HG03159 (cell line): ENCODE results near the gene PACSIN2.

ENCODE experiments used
- ATAC-seq: cut with Tn5 transposase; IDR thresholded peaks from one replicate; pipeline ENCODE4 v1.9.1; 2021; ENCODE audit warnings: mild to moderate bottlenecking, moderate library complexity; ENCODE audit not compliant: unreplicated experiment

PACSIN2 gene

DNA sequence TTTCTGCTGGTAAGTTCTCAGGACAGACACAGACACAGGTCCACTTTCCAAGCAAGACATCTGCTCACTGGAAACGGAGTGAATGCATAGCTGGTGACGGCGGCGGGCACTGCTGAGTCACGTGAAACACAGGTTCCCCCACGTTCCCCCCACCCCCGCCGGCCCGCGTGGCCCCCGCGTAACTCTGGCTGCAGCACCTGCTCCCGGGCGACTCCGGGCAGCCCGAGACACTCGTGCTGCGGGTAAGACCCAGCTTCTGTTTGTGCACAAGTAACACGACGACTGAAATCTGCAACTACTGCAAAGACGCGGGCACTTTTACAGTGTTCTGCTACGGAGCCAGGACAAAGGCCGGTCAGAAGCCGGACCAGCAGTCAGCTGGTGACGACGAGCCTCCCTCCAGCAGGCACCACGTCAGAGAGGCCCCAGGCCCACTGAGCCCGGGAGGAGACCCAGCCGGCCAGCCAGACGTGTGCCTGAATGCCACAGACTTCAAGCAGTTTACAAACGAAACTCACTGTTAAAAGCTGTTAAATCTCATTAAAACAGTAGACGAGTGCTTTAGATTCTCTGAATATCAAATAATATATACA, 145.0 kb downstream of the PACSIN2 start:
- no peak for ATAC-seq

DNA sequence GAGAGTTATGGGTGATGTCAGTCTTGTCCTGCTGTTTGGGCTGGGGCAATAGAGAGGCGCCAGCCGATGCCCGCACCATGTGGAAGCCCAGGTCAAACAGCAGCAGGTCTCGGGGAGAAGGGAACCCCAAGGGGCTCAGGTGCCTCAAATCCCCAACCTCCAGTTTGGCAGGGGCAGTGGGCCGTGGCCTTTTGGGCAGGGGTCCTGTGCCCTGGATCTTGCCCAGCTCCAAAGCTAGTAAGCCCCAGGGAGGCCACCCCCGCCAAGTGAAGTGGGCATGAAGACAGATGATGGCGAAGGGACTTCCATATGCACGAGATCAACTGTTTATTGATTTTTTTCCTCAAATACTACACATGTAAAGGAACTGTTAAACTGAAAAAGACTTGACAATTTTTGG, 145.5 kb downstream of the PACSIN2 start:
- ATAC-seq = no peak

DNA sequence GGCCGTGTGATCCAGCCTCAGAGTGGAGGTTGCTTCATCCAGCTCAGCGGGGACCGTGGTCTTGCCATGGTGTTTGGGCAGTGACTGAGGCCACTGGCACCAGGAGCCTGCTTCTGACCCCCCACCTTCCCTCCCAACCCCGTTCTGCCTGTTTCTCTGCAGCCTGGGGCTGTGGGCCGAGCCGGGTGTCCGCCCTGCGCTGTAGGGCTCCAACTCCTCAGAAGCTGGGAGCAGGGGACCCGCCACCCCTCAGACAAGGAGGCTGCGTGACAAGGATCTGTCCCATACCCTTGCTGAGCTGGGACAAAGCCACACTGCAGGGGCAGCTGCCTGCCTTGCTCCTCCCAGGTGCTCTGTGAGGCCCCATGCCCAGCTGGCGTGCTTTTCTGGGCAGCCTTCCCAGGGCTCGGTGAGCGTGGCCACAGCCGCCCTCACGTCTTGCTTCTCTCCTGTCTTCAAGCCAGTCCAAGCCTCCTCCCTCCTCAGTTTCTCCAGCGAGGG, 146.1 kb downstream of the PACSIN2 start:
- ATAC-seq = no peak

DNA sequence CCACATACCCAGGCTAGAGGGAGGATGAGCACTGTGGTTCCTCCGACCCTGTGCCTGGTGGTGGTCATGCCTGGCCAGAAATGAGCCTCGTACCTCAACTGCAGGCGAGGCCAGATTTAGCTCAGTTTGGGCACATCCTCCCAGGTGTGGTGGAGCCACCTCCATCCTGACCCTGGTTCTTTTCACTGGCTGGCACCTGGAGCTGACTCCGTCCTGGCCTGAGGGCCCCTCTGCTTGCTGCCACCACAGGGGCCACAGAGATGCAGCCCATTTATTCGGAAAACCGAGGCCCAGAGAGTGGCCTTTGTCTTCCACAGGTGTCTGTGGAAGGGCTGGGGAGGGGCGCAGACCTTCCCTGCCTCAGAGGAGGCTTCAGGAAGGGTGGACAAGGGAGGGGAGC, 148.8 kb downstream of the PACSIN2 start:
- no peak for ATAC-seq

DNA sequence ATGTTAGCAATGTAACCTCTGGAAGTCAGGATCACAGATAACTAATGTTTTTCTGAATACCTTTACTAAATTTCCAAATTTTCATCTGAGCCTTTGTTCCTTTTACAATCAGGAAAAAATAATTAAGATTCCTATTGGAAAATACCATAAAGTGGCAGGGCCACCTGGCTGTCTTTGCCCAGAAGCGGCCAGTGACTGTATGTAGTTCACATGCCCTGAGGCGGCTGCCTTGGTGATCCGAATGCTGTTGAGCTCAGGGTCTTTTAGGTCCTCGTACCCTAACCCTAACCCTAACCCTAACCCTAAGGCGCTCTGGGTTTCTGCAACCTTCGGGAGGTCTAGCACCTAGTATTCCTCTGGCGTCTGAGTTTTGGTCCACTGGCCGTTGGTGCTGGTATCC, 149.4 kb downstream of the PACSIN2 start:
- no peak for ATAC-seq

DNA sequence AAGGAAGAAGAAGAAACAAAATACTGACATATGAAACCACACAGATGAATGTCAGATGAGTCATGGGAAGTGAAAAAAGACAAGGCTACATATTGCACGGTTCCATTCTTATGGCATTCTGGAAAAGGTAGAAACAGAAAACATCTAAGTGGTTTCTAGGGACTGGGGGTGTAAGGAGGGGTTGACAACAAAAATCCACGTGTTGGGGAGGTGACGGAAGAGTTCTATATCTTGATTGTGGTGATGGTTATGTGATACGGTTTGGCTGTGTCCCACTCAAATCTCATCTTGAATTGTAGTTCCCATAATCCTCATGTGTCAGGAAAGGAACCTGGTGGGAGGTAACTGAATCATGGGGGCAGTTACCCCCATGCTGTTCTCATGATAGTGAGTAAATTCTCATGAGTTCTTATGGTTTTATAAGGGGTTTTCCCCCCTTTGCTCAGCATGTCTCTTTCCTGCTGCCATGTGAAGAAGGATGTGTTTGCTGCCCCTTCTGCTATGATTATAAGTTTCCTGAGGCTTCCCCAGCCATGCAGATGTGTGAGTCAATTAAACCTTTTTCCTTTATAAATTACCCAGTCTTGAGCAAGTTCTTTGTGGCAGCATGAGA, 151.5 kb downstream of the PACSIN2 start:
- ATAC-seq = no peak

DNA sequence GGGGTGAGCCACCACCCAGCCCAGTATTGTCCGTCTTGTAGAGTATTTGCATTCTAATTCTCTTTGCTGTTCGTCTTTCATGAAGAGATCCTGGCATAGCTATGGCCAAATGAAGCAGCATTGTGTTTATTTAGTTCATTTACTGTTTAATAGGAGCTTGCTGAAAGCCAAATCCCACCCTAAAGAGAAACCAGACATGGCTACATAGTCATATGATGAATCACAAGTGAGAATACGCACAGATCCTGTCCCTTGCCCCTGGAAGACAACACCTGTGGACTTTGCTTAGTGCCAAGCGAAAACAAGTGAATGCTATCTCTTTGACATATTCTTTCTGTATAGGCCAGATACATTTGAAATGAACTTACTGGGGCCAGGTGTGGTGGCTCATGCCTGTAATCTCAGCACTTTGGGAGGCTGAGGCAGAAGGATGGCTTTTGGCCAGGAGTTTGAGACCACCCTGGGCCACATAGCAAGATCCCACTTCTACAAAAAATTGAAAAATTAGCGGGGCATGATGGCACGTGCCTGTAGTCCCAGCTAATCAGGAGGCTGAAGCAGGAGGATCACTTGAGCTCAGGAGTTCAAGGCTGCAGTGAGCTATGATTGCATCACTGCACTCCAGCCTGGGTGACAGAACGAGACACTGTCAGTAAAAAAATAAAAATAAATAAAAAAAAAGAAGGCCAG, 152.8 kb downstream of the PACSIN2 start:
- no peak for ATAC-seq

DNA sequence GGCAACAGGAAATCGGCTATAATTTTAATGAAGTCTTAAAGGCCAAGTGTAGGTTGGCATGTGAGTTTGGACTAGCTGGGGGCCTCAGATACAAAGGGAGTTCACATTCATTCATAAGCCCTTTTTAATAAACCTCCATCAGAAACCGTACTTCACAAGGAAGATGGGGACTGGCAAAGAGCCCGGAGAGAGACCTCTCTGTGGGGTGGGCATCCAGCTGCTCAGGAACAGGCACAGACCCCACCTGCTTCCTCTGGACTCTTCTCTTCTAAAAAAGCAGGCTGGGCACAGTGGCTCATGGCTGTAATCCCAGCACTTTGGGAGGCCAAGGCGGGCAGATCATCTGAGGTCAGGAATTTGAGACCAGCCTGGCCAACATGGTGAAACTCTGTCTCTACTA, 154.0 kb downstream of the PACSIN2 start:
- ATAC-seq = no peak

DNA sequence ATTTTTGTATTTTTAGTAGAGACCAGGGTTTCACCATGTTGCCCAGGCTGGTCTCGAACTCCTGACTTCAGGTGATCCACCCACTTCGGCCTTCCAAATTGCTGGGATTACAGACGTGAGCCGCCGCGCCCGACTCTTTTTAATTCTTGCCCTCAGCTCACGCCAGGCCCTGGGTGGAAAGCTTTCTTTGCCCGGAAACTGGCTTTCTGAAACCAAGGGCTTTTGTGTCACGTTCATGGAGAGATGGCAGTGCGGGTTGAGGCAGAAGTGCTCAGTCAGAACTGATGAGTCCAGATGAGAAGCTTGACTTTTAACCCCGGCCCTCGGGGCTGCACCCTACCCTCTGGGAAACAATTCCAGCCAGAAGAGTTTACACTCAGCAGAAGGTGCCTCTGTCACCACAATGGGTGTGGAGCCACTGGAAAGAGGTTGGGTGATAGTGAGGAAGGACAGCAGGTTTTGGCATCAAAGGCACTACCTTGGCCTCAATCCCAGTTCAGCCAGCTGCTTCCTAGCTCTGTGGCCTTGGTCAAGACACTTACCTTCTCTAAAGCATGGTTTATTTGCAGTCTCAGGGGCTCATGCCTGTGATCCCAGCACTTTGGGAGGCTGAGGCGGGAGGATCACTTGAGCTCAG, 157.0 kb downstream of the PACSIN2 start:
- ATAC-seq = no peak

DNA sequence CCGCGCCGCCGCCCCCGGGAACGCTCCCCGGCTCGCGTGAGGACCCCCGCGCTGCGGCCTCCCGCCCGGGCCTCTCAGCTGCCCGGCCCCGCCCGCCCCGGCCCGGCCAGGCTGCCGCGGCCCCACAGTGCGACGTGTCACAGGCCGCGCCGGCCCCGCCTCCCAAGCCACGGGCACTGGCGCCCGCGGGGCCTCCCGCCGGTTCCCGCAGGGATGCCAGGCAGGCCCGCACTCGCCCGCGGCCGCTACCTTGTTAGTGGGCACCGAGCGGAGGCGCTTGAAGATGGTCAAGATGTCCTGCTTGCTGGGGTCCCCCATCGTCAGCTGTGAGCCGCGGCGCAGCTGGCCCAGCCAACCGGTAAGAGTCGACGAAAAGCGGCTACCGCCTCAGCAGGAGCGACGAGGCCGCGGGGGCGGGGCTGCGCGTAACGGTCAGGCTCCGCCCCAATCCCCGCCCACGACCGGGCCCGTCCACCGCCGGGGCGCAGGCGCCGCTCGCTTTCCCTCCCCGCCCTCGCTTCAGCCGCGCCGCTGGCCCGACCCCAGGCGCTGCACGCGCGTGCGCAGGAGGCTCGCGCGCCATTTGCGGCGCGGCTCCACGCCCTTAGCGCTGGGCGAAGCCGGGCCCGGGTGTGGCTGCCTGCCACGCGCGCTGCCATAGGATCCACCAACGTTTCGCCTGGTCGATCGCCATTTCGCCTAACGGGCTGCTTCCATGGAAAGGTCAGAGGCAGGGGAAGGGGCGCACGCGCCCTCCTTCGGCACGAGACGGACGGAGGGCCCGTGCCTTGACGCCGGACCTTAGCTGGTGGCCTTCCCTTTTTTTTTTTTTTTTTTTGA, 157.9 kb downstream of the PACSIN2 start, which contains the start of gene ARFGAP3:
Gene ARFGAP3 (minus strand): TSS at position 409 of the 840 bp plus-strand sequence. CDS start 91 bp downstream, at position 318.
- ATAC-seq = peak; percentile 76

DNA sequence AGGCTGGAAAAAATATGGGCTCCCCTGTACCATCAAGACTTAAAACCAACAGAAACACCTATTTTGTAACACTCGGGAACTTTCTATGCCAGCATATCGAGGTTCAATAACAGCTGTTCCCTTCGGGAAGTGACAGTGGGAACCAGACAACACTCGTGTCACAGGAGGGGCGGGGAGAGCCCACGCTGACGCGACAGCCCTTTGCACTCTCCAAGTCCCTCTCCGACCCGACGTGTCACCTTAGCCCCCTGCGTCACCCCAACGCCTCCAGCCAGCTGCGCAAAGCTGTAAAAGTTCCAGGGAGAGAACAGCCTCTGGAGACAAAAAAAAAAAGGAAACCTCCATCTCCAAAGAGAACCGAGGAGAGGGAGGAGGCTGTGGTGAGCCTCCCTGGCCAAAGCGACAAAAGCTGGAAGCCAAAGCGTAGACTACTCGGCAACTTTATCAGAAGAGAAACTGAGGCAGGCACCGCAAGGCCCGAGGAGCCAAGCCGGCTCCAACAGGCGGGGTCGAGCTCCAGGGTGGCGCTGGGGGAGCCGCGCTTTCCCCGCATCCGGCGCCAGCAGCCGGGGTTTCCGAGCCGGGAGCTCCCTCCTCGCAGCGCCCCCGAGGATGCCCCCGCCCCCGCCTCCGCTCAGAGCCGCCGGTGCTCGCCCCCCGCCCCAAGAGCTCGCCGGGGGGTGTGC, 158.6 kb downstream of the PACSIN2 start:
- ATAC-seq = peak; percentile 25

DNA sequence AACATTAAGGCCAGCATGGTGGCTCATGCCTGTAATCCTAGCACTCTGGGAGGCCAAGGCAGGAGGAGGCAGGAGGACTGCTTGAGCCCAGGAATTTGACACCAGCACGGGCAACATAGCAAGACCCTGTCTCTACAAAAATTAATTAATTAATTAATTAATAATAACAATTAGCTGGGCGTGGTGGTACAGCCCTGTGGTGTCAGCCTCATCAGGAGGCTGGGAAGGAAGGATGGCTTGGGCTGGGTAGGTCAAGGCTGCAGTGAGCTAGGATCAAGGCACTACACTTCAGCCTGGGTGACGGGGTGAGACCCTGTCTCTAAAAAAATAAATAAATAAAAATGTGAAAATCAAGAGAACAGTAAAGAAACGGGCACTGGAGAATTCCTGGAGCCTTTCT, 159.2 kb downstream of the PACSIN2 start:
- ATAC-seq = no peak

DNA sequence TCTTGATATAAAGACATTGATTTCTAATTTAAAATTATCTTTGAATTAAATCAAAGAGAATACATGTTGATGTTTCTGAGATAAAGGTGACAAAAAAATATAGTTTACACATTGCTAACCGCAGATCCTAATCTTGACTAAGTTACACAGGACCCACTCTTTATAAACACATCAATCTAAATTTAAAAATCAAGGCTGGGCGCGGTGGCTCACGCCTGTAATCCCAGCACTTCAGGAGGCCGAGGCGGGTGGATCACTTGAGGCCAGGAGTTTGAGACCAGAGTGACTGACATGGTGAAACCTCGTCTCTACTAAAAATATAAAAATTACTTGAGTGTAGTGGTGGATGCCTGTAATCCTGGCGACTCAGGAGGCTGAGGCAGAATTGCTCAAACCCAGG, 159.7 kb downstream of the PACSIN2 start:
- no peak for ATAC-seq

DNA sequence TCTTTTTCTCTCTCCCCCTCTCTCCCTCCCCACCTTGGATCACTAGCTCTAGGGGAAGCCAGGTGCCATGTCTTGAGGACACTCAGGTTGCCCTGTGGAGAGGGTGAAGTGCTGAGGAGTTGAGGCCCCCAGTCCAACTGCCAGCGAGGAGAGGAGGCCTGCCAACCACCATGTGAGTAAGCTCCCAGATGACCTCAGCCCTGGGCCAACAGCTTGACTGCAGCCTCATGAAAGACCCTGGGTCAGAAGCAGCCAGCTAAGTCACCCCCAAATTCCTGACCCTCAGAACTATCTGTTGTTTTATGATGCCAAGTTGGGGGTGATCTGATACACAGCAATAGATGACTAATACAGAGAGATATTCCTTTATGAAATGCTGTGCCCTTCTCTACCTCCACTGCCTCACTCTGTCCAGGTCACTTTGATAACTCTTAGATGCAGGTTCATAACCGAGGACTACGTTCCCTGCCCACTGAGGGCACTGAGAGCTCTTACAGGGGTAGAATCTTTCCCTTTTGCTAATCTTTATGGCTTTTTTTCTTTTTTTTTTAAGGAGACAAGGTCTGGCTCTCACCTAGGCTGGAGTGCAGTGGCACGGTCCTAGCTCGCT, 165.9 kb downstream of the PACSIN2 start:
- no peak for ATAC-seq

DNA sequence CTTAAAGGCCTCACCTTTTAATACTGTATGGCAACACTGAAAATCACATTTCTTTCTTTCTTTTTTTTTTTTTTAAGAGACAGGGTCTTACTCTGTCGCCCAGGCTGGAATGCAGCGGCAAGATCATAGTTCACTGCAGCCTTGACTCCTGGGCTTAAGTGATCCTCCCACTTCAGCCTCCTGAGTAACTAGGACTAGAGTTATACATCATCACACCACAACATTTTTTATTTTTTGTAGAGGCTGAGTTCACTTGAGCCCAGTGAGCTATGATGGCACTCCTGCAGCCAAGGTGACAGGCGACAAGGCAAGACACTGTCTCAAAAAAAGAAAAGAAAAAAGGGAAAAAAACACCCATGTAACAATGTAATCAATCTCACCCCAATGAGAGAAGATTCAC, 167.8 kb downstream of the PACSIN2 start:
- ATAC-seq = no peak

DNA sequence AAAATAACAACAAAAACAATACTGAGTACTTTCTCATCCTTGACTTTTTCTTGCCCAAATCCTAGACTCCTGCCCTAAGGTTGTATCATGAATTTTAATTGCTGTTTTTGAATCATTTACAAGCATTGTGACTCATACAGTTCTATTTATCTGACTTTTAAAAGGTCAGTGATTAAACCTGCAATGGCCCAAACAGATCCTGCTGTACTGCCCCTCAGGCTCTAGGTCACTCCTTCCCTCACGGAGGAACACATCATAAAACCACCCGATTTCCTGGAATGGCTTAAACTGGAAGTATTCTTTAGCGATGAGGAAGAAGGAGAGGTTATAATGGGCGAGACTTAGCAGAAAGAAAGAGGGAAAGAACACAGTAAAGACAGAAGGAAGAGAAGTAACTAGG, 170.2 kb downstream of the PACSIN2 start:
- no peak for ATAC-seq

DNA sequence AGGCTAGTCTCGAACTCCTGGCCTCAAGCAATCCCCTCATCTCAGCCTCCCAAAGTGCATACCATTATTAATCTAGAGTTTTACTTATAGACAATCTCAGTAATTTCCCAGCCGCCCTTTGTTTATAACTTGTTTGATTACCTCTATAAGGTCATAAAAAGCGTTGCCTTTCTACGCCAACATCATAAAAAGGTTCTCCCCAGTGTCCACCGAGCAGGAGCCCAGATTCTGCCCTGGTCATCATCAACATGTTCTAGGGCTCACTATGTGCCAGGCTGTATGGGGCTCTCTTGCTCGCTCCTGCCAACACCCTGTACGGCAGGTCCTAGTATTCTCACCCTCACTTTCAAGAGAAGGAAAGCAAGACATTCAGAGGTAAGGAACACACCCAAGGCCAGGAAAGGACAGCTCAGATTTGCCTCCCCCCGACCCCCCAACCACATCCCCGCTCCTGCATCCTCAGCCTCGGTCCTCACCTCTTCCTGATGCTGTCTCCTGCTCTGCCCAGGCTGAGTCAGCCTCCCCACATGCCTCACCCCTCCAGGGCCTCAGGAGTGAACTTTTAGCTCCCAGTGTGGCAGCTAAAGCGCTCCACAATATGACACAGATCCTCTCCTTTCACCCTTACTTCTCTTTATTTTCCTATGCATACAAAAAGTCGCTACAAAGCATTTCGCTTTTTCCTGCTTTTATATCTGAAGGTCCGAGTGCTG, 172.1 kb downstream of the PACSIN2 start:
- ATAC-seq = no peak

DNA sequence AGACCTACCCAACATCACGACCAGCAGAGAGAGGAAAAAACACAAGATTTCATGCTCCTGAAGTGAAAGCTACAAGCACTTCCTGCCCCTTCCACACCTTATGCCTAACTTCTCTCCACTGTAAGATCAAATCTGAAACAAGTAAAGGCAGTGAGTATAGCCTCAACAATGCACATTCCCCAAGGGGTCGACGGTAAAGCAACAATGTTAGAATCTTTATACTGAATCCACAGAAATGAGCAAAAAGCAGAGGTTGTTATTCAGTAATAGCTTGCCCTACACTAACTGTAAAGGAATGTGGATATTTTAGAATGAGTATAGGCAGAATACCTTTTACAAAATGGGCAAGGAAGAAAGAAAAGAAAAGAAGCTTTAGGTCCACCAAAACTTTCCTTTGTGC, 173.5 kb downstream of the PACSIN2 start:
- no peak for ATAC-seq

DNA sequence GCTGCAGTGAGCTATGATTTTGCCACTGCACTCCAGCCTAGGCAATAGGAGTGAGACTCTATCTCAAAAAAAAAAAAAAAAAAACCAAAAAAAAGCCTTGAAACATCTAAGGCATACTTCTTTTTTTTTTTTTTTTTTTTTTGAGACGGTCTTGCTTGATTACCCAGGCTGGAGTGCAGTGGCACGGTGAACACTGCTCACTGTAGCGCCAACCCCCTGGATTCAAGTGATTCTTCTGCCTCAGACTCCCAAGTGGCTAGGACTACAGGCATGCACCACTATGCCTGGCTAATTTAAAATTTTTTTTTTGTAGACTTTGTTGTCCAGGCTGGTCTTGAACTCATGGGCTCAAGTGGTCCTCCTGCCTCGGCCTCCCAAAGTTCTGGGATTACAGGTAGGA, 177.4 kb downstream of the PACSIN2 start:
- no peak for ATAC-seq
